ENCODE measurements around the gene MAPK13.
A peak's percentile ranks its signal among the peaks of the same experiment; 100 is the strongest.
"Not testable (repeated sequence)": the region's sequence is repeated elsewhere in the genome, so short reads cannot be mapped to it uniquely, and the experiment has no call there.

MAPK13 gene

GRCh38 chr6:36127462-36128016, 2.8 kb upstream of the MAPK13 start:
- DNase-seq (ENCODE audit: low read depth, low spot score) = peak; percentile 45

GRCh38 chr6:36128073-36128472, 2.2 kb upstream of the MAPK13 start:
- no peak for DNase-seq (ENCODE audit: low read depth, low spot score)

GRCh38 chr6:36128793-36129192, 1.5 kb upstream of the MAPK13 start:
- no peak for DNase-seq (ENCODE audit: low read depth, low spot score)

GRCh38 chr6:36129334-36129733, 979 bp upstream of the MAPK13 start:
- DNase-seq (ENCODE audit: low read depth, low spot score) = not testable (repeated sequence)

GRCh38 chr6:36130667-36131510, 576 bp downstream of the MAPK13 start:
- peak; percentile 27 for DNase-seq (ENCODE audit: low read depth, low spot score)

GRCh38 chr6:36131511-36132245, 1.4 kb downstream of the MAPK13 start:
- peak; percentile 28 for DNase-seq (ENCODE audit: low read depth, low spot score)

GRCh38 chr6:36132246-36132895, 2.1 kb downstream of the MAPK13 start:
- DNase-seq (ENCODE audit: low read depth, low spot score) = no peak

- DNase-seq (ENCODE audit: low read depth, low spot score) = no peak
These were observed 2.8 kb downstream of the MAPK13 start for GRCh38 chr6:36133148-36133547.

GRCh38 chr6:36133912-36134311, 3.6 kb downstream of the MAPK13 start:
- no peak for DNase-seq (ENCODE audit: low read depth, low spot score)

GRCh38 chr6:36135053-36135731, 4.9 kb downstream of the MAPK13 start:
- no peak for DNase-seq (ENCODE audit: low read depth, low spot score)

GRCh38 chr6:36136034-36136433, 5.7 kb downstream of the MAPK13 start:
- DNase-seq (ENCODE audit: low read depth, low spot score) = no peak

GRCh38 chr6:36136551-36136950, 6.2 kb downstream of the MAPK13 start:
- no peak for DNase-seq (ENCODE audit: low read depth, low spot score)

- no peak for DNase-seq (ENCODE audit: low read depth, low spot score)
These were observed 8.4 kb downstream of the MAPK13 start for GRCh38 chr6:36138667-36139066.

- peak; percentile 55 for DNase-seq (ENCODE audit: low read depth, low spot score)
These were observed 9.1 kb downstream of the MAPK13 start for GRCh38 chr6:36139431-36139830.

GRCh38 chr6:36139991-36140710, 9.8 kb downstream of the MAPK13 start:
- DNase-seq (ENCODE audit: low read depth, low spot score) = no peak

- DNase-seq (ENCODE audit: low read depth, low spot score) = no peak
These were observed 10.8 kb downstream of the MAPK13 start for GRCh38 chr6:36141091-36141490.

- DNase-seq (ENCODE audit: low read depth, low spot score) = no peak
These were observed 11.6 kb downstream of the MAPK13 start for GRCh38 chr6:36141961-36142360.

- no peak for DNase-seq (ENCODE audit: low read depth, low spot score)
These were observed 12.9 kb downstream of the MAPK13 start for GRCh38 chr6:36142971-36143838.

GRCh38 chr6:36145495-36145894, 15.2 kb downstream of the MAPK13 start:
- no peak for DNase-seq (ENCODE audit: low read depth, low spot score)

GRCh38 chr6:36147294-36147693, 17.0 kb downstream of the MAPK13 start:
- no peak for DNase-seq (ENCODE audit: low read depth, low spot score)

All from astrocyte of the hippocampus (primary cell).